ENCODE data around the gene RASIP1.

The RASIP1 gene

GRCh38 chr19:48757089-48757675 is 16.8 kb upstream of the RASIP1 start:
- TF ChIP-seq CTCF (IDR thresholded peaks at IDR 0.05), result no peak
- Histone ChIP-seq H3K4me3 (no peak overlapping the region), H3K36me3 (no peaks in the 10 kb centered on the region), H3K9me3 (no peaks in the 10 kb centered on the region), H3K27ac (no peak overlapping the region), H3K4me1 (peaks cover 0 to 11% (median 8%) of the 10 kb centered on the region in 4 donors), H3K27me3 (peaks cover 0 to 37% of the 10 kb centered on the region in 2 donors)
- DNase-seq, result no peak
- intact Hi-C loops (cut with DNase I; ENCODE audit: low total_unique reads), result no loop called here

GRCh38 chr19:48756686-48757085 is 16.3 kb upstream of the RASIP1 start:
- Histone ChIP-seq H3K9me3 (no peaks in the 10 kb centered on the region), H3K27me3 (peaks cover 0 to 42% of the 10 kb centered on the region in 2 donors), H3K4me1 (peaks cover 0 to 12% (median 9%) of the 10 kb centered on the region in 4 donors), H3K4me3 (no peak overlapping the region), H3K36me3 (no peaks in the 10 kb centered on the region), H3K27ac (no peak overlapping the region)
- intact Hi-C loops (cut with DNase I; ENCODE audit: low total_unique reads), result no loop called here
- no peak for DNase-seq
- TF ChIP-seq CTCF (IDR thresholded peaks at IDR 0.05), result no peak

DNA sequence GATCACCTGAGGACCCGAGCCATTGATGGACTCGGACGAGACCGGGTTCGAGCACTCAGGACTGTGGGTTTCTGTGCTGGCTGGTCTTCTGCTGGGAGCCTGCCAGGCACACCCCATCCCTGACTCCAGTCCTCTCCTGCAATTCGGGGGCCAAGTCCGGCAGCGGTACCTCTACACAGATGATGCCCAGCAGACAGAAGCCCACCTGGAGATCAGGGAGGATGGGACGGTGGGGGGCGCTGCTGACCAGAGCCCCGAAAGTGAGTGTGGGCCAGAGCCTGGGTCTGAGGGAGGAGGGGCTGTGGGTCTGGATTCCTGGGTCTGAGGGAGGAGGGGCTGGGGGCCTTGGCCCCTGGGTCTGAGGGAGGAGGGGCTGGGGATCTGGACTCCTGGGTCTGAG is 15.8 kb upstream of the RASIP1 start:
- no peak overlapping the region for H3K27ac ChIP-seq
- peaks cover 0 to 12% (median 9%) of the 10 kb centered on the region in 4 donors for H3K4me1 ChIP-seq
- intact Hi-C loops (cut with DNase I; ENCODE audit: low total_unique reads), result no loop called here
- H3K4me3 ChIP-seq, result no peak overlapping the region
- no peaks in the 10 kb centered on the region for H3K36me3 ChIP-seq
- no peak for DNase-seq
- TF ChIP-seq CTCF (IDR thresholded peaks at IDR 0.05), result no peak
- peaks cover 0 to 47% of the 10 kb centered on the region in 2 donors for H3K27me3 ChIP-seq
- no peaks in the 10 kb centered on the region for H3K9me3 ChIP-seq

DNA sequence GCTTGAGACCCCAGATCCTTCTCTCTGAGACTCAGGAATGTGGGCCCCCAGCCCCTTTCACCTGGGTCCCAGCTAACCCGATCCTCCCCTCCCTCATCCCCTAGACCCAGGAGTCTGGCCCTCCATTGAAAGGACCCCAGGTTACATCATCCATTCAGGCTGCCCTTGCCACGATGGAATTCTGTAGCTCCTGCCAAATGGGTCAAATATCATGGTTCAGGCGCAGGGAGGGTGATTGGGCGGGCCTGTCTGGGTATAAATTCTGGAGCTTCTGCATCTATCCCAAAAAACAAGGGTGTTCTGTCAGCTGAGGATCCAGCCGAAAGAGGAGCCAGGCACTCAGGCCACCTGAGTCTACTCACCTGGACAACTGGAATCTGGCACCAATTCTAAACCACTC is 15.4 kb upstream of the RASIP1 start:
- peaks cover 0 to 48% of the 10 kb centered on the region in 2 donors for H3K27me3 ChIP-seq
- no peak for TF ChIP-seq CTCF (IDR thresholded peaks at IDR 0.05)
- no peak overlapping the region for H3K4me3 ChIP-seq
- H3K27ac ChIP-seq, result no peak overlapping the region
- intact Hi-C loops (cut with DNase I; ENCODE audit: low total_unique reads), result no loop called here
- no peak for DNase-seq
- no peaks in the 10 kb centered on the region for H3K36me3 ChIP-seq
- H3K9me3 ChIP-seq, result no peaks in the 10 kb centered on the region
- peaks cover 0 to 12% (median 9%) of the 10 kb centered on the region in 4 donors for H3K4me1 ChIP-seq

DNA sequence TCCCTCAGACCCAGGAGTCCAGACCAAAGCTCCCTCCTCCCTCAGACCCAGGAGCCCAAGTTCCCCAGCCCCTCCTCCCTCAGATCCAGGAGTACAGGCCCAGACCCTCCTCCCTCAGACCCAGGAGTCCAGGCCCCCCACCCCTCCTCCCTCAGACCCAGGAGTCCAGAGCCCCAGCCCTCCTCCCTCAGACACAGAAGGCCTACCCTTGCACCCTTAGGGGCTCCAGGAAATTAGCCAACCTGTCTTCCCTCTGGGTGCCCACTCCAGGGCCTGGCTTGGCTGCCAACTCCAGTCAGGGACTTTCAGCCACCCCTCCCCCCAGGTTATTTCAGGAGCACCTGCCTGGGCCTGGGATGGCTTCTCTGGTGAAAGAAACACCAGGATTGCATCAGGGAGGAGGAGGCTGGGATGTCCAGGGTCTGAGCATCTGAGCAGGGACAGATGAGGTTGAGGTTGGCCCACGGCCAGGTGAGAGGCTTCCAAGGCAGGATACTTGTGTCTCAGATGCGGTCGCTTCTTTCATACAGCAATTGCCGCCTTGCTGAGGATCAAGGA is 14.8 kb upstream of the RASIP1 start, which contains the start of gene FGF21:
TSS of gene FGF21 (plus strand) at position 441 of the 558 bp plus-strand sequence. CDS start 713 bp downstream, outside the sequence.
- DNase-seq, result no peak
- intact Hi-C loops (cut with DNase I; ENCODE audit: low total_unique reads), result no loop called here
- peaks cover 0 to 50% of the 10 kb centered on the region in 2 donors for H3K27me3 ChIP-seq
- H3K9me3 ChIP-seq, result no peaks in the 10 kb centered on the region
- no peak within 1 kb of the TSS for H3K27ac ChIP-seq
- H3K4me1 ChIP-seq, result peaks cover 0 to 12% (median 9%) of the 10 kb centered on the region in 4 donors
- H3K36me3 ChIP-seq, result peaks cover 0 to 5% (median 0%) of the 10 kb centered on the region in 3 donors
- no peak for TF ChIP-seq CTCF (IDR thresholded peaks at IDR 0.05)
- H3K4me3 ChIP-seq, result no peak within 1 kb of the TSS

All from tibial artery (tissue), 4 donors.